Activated naive CD4-positive, alpha-beta T cell treated with Interleukin-2 at 50 U/mL for 16 hours (primary cell): ENCODE results near the gene C11orf16.
"Not testable (repeated sequence)": the region's sequence is repeated elsewhere in the genome, so short reads cannot be mapped to it uniquely, and the experiment has no call there.

Experiments used
- DNase-seq: peaks from one replicate; pipeline ENCODE4 v3.0.0-alpha.2; 2020

C11orf16 gene

DNA sequence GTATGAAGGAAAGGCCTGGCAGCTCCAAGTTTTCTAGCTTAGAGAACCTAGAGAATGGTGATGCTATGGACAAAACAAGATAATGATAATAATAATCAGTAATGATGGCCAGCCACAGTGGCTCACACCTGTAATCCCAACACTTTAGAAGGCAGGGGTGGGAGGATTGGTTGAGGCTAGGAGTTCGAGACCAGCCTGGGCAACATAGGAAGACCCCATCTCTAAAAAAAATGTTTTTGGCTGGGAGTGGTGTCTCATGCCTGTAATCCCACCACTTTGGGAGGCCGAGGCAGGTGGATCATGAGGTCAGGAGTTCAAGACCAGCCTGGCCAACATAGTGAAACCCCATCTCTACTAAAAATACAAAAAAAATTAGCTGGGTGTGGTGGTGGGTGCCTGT lies 3.0 kb upstream of the C11orf16 start:
- not testable (repeated sequence) for DNase-seq

DNA sequence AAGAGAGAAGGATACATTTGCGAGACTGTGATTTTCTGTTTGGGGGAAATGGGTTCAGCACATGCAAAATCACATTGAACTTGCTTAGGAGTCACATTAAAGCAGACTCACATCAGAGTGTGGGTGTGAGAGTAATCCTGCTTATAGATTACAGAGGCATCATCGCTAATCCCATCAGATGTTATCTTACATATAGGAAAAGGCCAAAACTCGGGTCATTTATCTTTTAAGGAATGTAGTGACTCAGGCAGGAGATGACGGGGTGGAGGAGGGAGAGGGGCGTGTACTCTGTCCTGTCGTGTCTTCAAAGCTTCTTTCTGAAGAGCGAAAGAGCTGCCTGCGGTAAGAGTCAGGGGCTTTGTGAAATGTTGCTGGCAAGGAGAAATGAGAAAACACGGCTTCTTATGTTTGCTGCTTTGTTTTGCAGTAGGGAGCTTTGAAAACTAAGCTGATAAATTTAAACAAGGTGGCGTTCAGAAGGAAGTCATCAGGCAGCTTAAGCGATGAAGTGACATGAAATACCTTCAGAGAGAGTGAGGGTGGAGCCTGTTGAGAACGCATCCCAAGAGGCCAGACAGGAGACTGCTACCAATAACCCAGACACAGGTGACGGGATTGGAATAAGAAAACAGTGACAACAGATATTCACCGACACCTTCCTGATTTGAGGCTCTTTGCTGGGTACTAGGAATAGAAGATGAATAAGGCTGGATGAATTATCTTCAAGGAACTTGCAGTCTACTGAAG lies 2.2 kb upstream of the C11orf16 start:
- no peak for DNase-seq

DNA sequence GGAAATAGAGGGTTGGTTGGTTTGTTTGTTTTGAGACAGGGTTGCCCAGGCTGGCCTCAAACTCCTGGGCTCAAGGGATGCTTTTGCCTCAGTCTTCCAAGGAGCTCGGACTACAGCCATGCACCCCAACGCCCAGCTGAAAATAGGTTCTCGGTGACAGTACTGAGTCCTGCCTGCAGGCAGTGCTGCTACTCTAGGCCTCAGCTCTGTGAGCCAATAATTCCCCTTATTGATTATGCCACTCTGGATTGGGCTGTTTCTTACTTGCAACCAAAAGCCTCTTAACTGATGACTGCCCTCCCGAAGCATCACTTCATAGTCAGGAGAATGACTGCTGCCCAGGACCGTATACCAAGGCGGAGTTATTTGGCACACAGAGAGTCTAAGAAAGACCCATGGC lies 1.2 kb upstream of the C11orf16 start:
- no peak for DNase-seq

DNA sequence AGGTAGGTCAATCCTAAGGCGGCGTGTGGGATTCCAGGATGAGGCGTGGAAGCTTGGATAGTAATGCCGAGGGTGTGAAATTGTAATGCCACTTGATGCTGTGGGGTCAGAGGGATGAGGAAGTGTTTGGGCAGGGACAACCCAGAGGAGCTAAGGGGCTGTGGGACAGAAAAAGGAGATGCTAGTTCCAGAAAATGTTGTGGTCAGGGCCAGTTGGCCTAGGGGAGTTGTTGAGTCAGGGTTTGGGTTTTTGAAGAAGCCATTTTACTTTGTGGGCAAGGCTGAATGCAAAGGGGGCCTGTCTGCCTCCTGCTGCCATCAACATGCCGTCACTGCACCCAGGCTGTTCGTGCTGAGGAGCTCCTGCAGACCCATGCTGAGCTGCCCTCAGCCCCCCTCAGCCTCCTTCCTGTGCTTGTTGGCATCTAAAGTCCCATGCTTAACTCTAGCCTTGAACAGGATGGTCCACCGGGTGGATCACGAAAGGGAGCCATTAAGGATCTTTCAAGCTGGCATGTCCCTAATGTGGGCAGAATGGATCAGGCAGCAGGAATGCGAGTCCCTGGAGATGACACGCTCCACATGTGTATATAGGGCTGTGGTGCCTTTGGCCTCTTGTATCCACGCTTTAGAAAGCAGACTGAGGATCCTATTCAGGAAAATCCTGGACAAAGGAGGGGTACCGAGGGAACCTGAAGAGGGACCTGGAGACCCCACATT lies 2.1 kb downstream of the C11orf16 start:
- DNase-seq: no peak

DNA sequence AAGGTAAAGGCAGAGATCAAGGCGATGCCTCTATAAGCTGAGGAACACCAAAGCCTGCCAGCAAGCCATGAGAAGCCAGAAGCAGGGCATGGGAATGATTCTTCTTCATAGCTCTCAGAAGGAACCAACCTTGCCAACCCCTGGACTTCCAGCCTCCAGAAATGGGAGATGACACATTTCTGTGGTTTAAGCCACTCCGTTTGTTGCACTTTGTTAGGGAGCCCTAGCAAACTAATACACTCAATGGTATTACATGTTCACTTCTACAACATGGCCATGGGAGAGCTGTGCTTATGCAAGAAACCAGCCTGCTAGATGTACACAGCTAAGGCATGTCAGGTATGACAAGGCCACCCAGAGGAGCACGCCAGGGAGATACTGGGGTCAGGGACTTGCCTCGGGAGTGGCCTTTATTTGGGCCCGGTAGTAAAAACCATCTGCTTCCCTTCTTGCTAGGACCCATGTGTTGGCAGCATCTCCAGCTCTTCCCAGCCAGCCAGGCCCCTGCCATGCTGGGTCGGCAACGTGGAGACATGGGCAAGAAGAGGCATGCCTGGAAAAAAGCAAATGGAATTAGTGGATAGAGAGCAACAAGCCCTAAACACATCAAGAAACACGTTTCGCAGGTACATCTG lies 3.6 kb downstream of the C11orf16 start:
- no peak for DNase-seq

DNA sequence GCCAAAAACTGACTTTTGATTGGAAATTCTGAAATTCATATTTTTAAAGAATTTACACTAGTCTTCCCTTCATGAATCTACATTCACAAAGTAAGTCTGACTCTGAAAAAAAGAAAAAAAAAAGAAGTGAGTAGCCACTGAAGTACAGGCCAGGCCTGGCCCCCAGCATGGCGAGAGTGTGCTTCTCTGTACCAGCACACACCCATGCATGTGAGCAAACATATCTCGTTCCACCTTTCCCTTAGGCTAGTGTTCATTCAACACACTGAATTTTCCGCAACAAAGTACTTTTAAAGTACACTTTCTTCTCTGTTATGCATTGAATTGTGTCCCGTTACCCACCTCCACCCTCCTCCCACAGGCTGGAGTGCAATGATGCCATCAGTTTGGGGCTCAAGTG lies 4.5 kb downstream of the C11orf16 start:
- no peak for DNase-seq

DNA sequence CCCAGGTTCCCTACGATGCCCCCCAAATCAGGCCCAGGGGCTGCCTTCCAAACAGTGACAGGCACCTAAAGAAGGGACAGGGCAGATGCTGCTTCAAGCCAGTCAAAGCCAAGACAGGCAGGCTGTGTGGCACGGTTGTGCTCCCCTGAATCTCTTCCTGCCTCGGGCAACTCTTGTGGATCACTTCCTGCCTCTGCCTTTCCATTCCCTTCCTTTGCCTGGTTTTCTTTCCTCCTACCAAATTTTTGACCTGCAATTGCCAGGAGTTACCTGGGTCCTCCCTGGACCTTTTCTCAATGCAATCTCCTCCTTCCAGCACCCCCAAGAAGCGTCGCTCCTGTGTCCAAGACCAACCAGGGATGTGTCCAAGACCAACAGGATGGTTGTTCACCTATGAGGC lies 5.5 kb downstream of the C11orf16 start:
- no peak for DNase-seq

DNA sequence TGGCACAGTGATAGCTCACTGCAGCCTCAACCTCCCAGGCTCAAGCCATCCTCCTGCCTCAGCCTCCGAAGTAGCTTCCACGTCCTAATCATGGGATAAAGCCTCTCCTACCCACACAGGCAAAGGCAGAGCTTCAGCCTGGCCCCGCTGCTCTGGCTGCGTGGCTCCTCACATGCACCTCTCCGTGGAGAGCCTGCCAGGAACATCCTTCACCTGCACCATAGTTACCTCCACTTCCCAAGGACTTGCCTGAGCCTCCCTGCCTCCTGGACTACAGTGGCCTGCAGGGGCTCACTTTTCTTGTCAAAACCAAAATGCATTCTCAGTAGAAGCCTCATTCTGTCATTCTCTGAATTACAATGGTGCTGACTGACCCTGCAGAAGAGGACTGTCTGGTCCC lies 6.5 kb downstream of the C11orf16 start:
- no peak for DNase-seq

DNA sequence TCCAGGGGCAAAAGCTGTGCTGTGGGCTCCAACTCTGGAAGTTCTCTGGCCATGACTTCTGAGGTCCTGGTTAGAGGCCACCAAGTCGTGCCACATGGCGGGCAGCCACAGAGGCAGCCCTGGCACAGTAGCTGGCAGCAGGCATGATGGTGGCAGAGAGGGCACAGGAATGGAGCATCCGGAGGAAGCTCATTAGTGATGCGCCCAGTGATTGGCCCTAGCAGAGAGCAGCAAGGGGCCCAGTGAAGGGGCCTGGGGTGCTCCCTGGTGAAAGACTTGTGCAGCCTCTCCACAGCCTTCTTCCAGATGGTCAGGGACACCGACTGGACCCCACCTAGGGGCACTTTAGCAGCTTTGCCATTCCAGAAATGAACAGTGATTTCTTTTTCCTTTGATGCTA lies 7.0 kb downstream of the C11orf16 start:
- no peak for DNase-seq

DNA sequence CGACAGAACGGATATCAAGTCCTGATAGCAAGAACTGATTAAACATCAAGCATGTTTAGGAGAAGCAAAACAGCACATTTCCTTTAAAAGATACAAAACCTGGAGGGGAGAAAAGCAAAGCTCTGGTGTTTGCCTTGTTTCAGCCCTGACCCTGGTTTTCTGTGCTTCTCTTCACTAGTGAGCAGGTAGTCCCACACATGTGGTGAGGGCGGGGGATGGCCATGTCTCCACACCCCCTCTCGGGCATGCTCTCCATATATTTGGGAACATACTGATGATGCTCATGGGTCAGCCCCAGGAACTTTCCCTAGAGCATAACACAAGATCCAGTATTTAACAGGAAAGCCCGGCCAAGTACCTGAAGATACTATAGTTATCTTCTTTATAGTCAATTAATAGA lies 10.1 kb downstream of the C11orf16 start:
- DNase-seq: no peak

DNA sequence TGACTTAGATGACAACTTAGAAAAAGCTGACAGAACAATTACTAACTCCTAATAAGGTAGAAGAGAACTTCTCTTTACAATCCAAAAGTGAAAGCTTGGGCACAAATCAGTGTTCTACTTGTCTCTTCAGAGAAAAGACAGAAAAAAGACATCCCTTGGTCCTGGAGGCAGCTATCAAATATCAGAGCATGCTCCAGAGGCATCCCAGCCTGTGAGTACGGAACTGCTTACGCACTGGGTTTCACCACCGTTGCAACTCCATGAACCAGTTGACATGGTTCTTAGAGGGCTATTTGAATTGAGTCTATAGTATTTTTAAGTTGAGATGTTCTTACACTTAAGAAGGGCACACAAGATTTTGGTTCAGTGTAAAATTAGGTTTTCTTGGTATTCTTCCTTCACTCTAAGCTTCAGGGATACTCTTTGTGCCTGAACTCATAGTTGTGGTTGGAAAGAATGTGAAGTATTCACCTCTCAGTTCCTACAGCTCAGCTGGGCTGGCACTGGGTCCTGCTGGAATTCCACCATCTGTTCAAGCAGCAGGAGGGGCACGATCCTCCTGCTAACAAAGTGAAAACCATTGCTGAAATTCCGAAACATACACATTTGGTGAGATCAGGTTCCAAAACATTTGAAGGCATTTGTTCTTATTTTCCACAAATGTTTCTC lies 15.5 kb downstream of the C11orf16 start:
- no peak for DNase-seq

DNA sequence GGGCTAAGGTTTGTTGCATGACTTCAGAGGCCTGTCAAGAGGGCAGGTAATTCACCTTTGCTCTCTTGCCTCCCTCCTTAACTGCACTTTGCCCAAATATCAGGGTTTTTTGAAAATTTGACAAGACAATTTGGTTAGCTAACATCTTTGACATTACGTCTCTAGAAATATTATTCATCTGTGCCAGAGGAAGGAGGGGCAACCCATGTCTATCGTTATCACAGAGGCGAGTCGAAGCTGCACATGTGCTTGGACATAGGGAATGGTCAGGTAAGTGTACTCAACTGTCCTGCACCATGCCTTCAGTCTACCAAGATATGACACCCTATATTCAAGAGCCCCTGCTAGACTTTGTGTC lies 18.1 kb downstream of the C11orf16 start:
- DNase-seq: no peak

DNA sequence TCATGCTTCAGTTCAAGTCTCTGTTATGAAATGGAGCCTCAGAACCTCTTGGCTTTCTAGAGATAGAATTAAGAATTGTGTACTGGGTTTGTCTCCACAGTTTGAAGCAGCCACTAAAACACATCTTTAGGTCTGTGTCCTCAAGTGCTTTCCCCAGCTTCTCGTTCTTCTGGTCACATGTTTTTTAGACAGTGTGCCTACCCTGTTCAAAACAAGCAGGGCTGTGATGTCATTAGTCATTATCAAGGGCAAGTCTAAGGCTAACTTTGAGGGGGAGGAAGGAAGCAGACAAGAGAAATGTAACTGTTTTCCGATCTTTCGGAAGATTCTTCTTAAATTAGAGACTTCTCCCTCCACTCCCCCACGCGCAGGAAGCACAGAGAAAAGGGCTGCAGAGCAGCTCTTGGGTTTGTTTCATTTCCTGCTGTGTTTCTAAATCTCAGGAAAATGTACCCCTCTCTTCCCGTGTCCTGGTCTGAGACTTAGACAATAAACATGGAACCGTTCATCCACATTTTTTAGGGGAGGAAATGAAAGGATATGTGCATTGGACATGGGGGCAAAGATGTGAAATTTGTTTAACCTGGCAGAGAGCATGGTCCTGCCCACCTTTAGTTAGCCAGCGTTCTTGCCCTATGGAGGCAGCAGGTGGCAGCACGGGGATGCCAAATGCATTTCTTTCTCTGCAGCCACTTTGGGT lies 18.6 kb downstream of the C11orf16 start:
- peak; percentile 46 for DNase-seq

DNA sequence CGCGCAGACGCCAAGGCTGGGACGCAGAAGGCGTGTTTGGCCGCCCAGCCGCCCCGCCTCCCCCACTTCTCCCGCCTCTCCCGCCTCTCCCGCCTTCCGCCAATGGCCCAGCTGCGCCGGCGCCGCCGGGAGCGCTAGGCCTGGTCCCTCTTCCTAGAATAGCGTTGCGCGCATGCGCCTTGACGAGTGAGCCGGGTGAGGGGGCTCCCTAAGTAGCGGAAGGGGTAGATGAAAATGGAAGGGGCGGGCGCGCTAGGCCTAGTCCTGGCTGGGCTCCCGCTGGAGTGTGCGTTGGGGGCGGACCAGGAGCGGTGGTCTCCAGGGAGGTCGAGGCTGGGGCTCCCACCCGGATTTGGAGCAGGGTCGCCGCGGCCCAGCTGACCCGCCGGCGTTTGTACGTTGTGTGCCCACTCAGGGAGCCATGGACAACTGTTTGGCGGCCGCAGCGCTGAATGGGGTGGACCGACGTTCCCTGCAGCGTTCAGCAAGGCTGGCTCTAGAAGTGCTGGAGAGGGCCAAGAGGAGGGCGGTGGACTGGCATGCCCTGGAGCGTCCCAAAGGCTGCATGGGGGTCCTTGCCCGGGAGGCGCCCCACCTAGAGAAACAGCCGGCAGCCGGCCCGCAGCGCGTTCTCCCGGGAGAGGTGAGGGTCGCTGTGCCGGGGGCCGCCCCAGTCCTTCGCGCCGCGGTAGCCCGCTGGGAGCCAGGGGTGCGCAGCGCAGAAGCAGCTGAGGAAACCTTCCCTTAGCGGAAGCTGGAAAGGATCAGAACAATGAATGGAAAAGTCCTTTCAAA lies 21.5 kb downstream of the C11orf16 start, which contains the start of gene AKIP1:
TSS of gene AKIP1 (plus strand) at position 161 of the 795 bp plus-strand sequence. CDS start at position 422, 261 bp downstream.
- DNase-seq: peak; percentile 82

DNA sequence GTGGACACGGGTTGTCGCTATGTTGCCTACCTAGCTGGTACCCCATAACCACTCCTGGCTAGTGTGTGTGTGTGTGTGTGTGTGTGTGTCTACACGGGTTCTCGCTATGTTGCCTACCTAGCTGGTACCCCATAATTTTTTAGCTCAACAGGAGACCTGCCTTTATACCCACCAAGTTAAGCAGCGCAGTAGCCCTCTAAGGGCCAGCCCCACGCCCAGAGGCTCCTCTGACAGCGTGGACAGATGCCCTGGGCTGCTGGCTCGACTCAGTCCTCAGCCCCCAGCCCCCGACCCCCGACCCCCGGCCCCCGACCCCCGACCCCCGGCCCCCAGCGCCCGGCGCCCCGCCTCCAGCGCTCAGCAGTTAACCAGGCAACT lies 22.1 kb downstream of the C11orf16 start:
- DNase-seq: no peak

DNA sequence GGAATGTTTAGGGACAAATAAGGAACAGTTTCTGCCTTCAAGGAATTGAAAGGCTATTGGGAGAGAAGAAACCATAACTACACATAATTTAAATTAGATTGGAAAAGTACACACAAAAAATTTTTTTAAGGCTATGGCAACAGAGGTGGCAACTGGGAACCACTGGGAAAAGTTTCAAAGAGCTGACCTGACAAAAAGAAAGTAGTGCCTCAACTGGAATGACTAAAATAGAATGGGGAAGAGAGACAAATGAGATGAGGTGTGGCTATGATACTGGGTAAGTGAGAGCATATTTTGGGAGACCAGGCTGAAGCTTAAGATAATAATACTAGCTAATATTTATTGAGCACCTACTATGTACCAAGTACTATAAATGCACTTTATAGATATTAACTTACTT lies 24.6 kb downstream of the C11orf16 start:
- DNase-seq: no peak

DNA sequence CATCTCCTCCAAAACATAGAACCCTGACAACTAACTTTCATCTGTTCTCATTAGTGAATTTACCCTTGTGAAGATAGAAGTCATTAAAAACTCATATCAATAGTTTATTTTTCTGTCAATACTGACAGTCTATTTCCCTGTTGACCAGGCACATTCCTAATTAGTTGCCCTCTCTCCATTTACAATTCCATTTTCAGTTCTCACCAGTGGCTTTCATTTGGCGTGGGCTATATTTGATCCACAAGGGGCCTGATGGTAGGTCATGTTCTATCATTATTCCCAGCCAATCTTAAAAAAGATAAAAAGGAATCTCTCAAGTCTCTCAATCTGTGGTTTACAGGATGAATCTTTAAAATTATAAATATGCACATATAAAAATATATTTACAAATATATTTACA lies 25.6 kb downstream of the C11orf16 start:
- no peak for DNase-seq

DNA sequence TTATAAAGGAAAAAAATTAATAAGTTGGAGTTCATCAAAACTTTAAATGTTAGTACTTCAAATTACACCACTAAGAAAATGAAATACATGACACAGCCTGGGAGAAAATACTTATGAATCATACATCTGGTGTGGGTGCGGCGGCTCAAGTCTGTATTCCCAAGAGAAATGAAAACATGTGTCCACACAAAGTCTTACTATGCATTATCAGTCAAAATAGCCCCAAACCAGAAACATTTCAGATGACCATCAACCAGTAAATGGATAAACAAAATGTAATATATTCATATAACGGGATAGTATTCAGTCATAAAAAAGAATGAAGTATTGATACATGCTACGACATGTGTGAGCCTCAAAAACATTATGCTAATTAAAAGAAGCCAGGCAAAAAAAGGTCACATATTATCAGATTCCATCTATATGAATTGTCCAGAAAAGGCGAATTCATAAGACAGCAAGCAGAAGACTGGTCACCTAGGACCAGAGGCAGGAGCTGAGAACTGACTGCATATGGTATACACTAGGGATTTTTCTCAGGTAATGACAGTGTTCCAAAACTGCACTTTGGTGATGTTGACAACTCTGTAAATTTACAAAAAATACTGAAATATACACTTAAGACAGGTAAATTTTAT lies 27.1 kb downstream of the C11orf16 start:
- no peak for DNase-seq

DNA sequence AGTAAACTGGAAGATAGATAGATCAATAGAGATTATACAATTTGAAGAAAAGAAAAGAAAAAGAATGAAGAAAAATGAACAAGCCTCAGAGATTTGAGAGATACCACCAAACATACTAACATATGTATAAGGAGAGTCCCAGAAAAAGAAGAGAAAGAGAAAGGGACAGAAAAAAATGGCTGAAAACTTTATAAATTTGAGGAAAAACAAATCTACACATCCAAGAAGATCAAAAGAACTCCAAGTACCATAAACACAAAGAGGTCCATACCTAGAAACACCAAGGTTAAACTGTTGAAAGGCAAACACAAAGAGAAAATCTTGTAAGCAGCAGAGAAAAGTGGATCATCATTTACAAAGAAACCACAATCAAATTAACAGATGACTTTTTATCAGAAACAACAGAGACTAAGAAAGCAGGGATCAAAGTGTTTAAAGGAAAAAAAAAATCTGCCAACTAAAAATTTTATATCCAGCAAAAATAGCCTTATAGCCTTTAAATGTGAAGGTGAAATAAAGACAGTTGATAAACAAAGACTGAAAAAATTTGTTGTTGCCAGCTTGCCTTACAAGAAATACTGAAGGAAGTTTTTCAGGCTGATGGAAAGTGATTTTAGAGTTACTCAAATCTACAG lies 33.5 kb downstream of the C11orf16 start:
- DNase-seq: no peak

DNA sequence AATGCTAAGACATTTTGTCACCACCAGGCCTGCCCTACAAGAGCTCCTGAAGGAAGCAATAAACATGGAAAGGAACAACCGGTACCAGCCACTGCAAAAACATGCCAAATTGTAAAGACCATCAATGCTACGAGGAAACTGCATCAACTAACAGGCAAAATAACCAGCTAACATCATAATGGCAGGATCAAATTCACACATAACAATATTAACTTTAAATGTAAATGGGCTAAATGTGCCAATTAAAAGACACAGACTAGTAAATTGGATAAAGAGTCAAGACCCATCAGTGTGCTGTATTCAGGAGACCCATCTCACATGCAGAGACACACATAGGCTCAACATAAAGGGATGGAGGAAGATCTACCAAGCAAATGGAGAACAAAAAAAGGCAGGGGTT lies 41.6 kb downstream of the C11orf16 start:
- DNase-seq: not testable (repeated sequence)

DNA sequence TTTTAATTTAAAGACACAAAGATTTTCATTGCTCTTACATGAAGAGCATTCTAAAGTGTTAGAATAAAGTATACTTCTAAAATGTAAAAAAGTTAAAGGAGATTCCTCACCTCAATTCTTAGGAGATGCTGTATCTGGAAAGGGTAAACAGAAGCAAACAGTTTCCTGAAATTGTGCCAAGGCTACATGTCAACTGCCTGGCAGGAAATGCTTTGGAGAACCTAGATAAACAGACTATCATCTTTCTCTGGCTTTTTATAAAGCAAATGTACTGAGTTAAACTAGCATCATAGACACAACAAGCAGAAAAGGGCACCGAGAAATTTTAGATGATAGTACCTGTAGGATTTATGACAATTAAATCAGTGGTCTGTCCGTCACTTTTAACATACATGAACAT lies 46.4 kb downstream of the C11orf16 start:
- DNase-seq: no peak
